Kidney (tissue), 14 donors: ENCODE data around the gene STX16. TPM values are rescaled to one million over a fixed set of nuclear protein-coding genes. Genes with fewer than 3 reads are reported as not detected.

Experiments used
- DNase-seq, 5 donors: peaks; one replicate each; pipeline ENCODE4 v3.0.0-alpha.2; 2013 to 2020
- FAIRE-seq: peaks from 2 replicates; lab custom pipeline; 2012; peaks lifted over from hg19 to GRCh38; lab: Jason Lieb, UNC
- H3K27ac ChIP-seq, 2 donors: one replicate each; pipeline ENCODE4 v1.7.0; 2013; ENCODE audit warnings: low read depth in 2 of 2, low read length in 2 of 2, inconsistent platforms in 1 of 2
- H3K27me3 ChIP-seq: one replicate; pipeline ENCODE4 v1.7.1; 2013; ENCODE audit warnings: low read length, inconsistent platforms; ENCODE audit not compliant: control insufficient read depth, insufficient read depth
- H3K36me3 ChIP-seq, 3 donors: one replicate each; pipeline versions ENCODE4 v1.7.0 to v1.7.1; 2013; ENCODE audit warnings: low read length in 3 of 3, control low read depth in 1 of 3, inconsistent platforms in 1 of 3; ENCODE audit not compliant: insufficient read depth in 3 of 3, control insufficient read depth in 2 of 3
- H3K4me1 ChIP-seq, 3 donors: one replicate each; pipeline versions ENCODE4 v1.7.0 to v1.7.1; 2013; ENCODE audit warnings: low read length in 3 of 3, inconsistent platforms in 1 of 3, low read depth in 1 of 3; ENCODE audit not compliant: control insufficient read depth in 2 of 3, insufficient read depth in 2 of 3
- H3K4me3 ChIP-seq, 3 donors: one replicate each; pipeline versions ENCODE4 v1.7.0 to v1.8.1; 2013; ENCODE audit warnings: low read length in 3 of 3, control low read depth in 1 of 3, inconsistent platforms in 1 of 3
- H3K9ac ChIP-seq, 3 donors: one replicate each; pipeline versions ENCODE4 v1.7.0 to v1.7.1; 2013; ENCODE audit warnings: low read length in 3 of 3, control low read depth in 1 of 3, inconsistent platforms in 1 of 3
- H3K9me3 ChIP-seq, 3 donors: one replicate each; pipeline versions ENCODE4 v1.7.0 to v1.7.1; 2013; ENCODE audit warnings: low read length in 3 of 3, control low read depth in 1 of 3, inconsistent platforms in 1 of 3; ENCODE audit not compliant: control insufficient read depth in 2 of 3, insufficient read depth in 1 of 3
- intact Hi-C: fragments of 100-400 bp; cut with DNase I; formaldehyde crosslinking; loops from one replicate; pipeline ENCODE4 v1.11.1; 2022
- polyA plus RNA-seq: library from polyadenylated mRNA; stranded (reverse); fragments of 350-450 nt; fragmentation: Illumina TruSeq; extraction: RNeasy Lipid Tissue Mini Kit (QIAGEN cat#74804); gene quantifications from one replicate; pipeline ENCODE4 v1.2.3, GENCODE V29; 2014; ENCODE audit warnings: low read depth, low replicate concordance; ENCODE audit not compliant: insufficient read depth
- total RNA-seq: library from RNA; stranded (reverse); fragmentation: NEBNext Ultra II Directional; extraction: Animal tissue kit (Norgen Biotek cat#: 25700); gene quantifications from one replicate; pipeline ENCODE4 v1.2.1, GENCODE V29; 2021
- TF ChIP-seq, protein P1 (sequence below): IDR thresholded peaks from 3 replicates; pipeline ENCODE4 v1.5.1; 2012; ENCODE audit warnings: mild to moderate bottlenecking, moderate library complexity, borderline replicate concordance; ENCODE audit not compliant: insufficient read depth; ENCODE audit errors: extremely low read depth
- donor health status: control.
- donor health status: control.
- donor health status: control.
- donor health status: control.
- donor health status: control.
- donor health status: DM: yes; HTN: yes; CAD: no.
- donor health status: Normal renal cell carcinoma (clear cell type).

STX16 gene
- total and polyA plus RNA-seq, 2 donors from 2014 or later: 20.6 to 60.7 TPM

DNA sequence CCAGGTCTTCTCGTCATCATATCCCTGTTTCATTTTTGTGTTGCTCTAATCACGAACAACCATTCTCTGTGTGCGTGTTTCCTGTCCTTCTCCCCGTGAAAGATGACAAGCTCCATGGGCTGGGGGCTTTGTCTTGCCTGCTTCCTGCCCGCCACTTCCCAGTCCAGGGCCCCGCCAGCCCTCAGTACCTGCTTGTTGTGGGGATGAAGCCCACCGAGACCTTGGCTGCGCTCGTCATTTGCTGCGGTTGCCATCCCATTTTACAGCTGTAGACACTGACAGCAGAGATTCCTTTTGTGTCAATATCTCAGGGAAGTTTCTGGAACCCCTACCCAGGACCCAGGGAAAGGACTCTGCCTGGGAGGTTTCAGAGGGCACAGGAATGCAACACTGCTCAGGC, 40.3 kb upstream of the STX16 start:
- Histone ChIP-seq H3K27me3 (no peaks in the 10 kb centered on the region), H3K9me3 (no peaks in the 10 kb centered on the region), H3K36me3 (no peaks in the 10 kb centered on the region), H3K27ac (no peak overlapping the region), H3K4me3 (no peak overlapping the region), H3K9ac (no peak overlapping the region), H3K4me1 (no peaks in the 10 kb centered on the region)
- DNase-seq (no peak), FAIRE-seq (no peak)
- intact Hi-C loops: no loop called here
- TF ChIP-seq, protein P1, sequence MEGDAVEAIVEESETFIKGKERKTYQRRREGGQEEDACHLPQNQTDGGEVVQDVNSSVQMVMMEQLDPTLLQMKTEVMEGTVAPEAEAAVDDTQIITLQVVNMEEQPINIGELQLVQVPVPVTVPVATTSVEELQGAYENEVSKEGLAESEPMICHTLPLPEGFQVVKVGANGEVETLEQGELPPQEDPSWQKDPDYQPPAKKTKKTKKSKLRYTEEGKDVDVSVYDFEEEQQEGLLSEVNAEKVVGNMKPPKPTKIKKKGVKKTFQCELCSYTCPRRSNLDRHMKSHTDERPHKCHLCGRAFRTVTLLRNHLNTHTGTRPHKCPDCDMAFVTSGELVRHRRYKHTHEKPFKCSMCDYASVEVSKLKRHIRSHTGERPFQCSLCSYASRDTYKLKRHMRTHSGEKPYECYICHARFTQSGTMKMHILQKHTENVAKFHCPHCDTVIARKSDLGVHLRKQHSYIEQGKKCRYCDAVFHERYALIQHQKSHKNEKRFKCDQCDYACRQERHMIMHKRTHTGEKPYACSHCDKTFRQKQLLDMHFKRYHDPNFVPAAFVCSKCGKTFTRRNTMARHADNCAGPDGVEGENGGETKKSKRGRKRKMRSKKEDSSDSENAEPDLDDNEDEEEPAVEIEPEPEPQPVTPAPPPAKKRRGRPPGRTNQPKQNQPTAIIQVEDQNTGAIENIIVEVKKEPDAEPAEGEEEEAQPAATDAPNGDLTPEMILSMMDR: no peak

DNA sequence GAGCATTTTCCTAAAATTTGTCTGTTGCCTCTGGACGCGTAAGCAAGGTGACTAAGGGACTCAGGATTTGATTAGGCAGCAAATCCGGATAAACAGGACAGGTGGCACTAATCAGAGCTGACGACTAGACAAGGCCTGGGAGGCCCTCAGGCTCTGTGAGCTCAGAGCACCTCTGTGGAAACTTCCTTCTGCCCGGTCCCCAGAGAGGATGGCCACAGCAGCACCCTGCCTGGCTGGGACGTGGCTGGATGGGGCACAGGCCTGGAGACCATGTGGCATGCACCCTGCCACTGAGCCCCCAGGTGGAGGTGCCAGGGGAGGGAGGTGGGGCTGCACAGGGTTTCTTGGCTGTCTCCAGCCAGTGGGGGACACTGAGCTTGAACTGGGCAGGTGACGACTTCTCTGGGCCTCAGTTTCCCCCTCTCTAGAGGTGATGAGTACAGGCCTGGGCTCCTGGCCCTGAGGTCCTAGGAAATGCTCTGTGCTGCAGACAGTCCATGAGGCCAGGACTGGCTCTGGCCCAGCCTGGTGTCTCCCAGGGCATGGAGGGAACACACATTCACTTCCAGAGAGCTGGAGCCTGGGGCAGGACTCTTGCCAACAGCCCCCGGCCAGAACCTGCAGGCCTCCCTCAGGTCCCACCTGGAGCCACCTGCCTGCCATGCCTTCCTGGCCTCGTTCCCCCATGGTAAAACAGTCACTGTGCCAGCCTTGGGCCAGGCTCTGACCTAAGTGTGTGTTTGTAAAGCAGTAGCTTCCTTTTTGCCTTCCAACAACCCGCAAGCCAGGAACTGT, 39.6 kb upstream of the STX16 start:
- Histone ChIP-seq H3K36me3 (no peaks in the 10 kb centered on the region), H3K4me1 (no peaks in the 10 kb centered on the region), H3K27ac (no peak overlapping the region), H3K9me3 (no peaks in the 10 kb centered on the region), H3K27me3 (no peaks in the 10 kb centered on the region), H3K4me3 (no peak overlapping the region), H3K9ac (no peak overlapping the region)
- TF ChIP-seq, protein P1: no peak
- intact Hi-C loops: no loop called here
- no peak for FAIRE-seq
- no peak for DNase-seq

DNA sequence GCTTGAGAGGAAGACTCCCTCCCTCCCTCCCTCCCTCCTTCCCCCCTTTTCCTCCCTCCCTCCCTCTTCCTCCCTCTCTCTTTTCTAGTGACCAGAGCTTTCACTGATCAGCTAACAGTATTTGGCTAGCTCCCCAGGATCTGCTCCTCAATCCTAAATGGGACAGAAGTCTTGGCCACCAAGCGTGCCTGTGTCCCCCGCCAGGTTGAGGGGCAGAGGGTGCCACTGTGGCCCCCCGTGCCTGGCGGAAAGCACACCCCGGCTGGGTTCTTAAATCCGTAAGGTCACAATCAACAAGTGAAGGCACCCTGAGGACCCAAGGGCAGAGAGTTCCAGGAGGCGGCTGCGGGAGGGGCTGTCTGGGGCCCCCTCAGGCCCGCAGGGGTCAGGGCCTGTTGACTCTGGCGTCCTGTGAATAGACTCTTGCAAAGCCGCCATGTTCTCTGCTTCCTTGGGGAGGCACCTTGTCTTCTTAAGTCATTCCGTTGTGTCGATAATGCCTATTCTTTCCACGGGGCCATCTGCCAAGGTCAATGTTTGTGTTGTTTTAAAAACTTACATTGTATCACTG, 38.9 kb upstream of the STX16 start:
- intact Hi-C loops: no loop called here
- FAIRE-seq (no peak), DNase-seq (peak in 1 of 5 donors; percentile 65)
- no peak overlapping the region for H3K27ac ChIP-seq
- no peaks in the 10 kb centered on the region for H3K4me1 ChIP-seq
- H3K27me3 ChIP-seq: no peaks in the 10 kb centered on the region
- H3K9me3 ChIP-seq: no peaks in the 10 kb centered on the region
- H3K9ac ChIP-seq: no peak overlapping the region
- no peaks in the 10 kb centered on the region for H3K36me3 ChIP-seq
- H3K4me3 ChIP-seq: no peak overlapping the region
- TF ChIP-seq, protein P1: no peak
